LNCaP clone FGC (cell line): ENCODE measurements around the gene AFM.

ENCODE experiments used
- DNase-seq: peaks from one replicate; pipeline ENCODE4 v3.0.0-alpha.2; 2011; ENCODE audit warnings: low read depth
- H3K4me3 ChIP-seq: 2 replicates; pipeline ENCODE4 v1.5.1; 2011; ENCODE audit warnings: mild to moderate bottlenecking, low read depth, low read length, control low read depth
- TF ChIP-seq, protein P1 (sequence below): IDR thresholded peaks from 2 replicates; pipeline ENCODE4 v1.5.1; 2012; ENCODE audit warnings: mild to moderate bottlenecking; ENCODE audit not compliant: control insufficient read depth, insufficient read depth; ENCODE audit errors: extremely low read depth

AFM gene

GRCh38 chr4:73448448-73449203, 32.9 kb upstream of the AFM start:
- DNase-seq, result no peak
- TF ChIP-seq, protein P1, sequence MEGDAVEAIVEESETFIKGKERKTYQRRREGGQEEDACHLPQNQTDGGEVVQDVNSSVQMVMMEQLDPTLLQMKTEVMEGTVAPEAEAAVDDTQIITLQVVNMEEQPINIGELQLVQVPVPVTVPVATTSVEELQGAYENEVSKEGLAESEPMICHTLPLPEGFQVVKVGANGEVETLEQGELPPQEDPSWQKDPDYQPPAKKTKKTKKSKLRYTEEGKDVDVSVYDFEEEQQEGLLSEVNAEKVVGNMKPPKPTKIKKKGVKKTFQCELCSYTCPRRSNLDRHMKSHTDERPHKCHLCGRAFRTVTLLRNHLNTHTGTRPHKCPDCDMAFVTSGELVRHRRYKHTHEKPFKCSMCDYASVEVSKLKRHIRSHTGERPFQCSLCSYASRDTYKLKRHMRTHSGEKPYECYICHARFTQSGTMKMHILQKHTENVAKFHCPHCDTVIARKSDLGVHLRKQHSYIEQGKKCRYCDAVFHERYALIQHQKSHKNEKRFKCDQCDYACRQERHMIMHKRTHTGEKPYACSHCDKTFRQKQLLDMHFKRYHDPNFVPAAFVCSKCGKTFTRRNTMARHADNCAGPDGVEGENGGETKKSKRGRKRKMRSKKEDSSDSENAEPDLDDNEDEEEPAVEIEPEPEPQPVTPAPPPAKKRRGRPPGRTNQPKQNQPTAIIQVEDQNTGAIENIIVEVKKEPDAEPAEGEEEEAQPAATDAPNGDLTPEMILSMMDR, result no peak
- no peak overlapping the region for H3K4me3 ChIP-seq

DNA sequence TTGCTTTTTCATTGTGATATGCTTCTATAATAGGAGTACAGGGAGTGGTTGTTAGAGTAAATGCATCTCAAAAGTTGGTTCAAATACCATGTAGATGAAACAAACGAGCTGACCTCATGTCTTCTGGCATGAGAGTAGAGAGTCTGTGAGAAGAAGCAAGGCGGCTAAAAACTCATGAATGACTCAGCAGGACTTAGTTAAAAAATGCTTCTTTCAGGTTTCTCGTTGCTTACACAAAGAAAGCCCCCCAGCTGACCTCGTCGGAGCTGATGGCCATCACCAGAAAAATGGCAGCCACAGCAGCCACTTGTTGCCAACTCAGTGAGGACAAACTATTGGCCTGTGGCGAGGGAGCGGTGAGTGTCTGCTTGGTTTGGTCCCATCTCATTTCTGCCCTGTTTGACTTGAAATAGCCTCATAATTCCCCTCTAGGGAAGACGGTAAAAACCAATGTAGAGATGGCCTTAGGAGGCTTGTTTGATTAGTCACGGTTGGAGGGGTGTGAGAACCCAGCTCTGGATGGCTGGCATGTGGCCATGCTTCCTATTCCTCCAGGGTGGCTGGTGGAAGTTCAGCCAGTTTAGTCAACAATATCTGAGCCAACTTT, 31.0 kb upstream of the AFM start:
- no peak for DNase-seq
- TF ChIP-seq, protein P1, result no peak
- no peak overlapping the region for H3K4me3 ChIP-seq

- TF ChIP-seq, protein P1, result no peak
- DNase-seq, result no peak
- no peak overlapping the region for H3K4me3 ChIP-seq
Measured at GRCh38 chr4:73451404-73451803, 30.1 kb upstream of the AFM start.

- TF ChIP-seq, protein P1, result no peak
- no peak for DNase-seq
- H3K4me3 ChIP-seq, result no peak overlapping the region
Measured at GRCh38 chr4:73451981-73452747, 29.4 kb upstream of the AFM start.

DNA sequence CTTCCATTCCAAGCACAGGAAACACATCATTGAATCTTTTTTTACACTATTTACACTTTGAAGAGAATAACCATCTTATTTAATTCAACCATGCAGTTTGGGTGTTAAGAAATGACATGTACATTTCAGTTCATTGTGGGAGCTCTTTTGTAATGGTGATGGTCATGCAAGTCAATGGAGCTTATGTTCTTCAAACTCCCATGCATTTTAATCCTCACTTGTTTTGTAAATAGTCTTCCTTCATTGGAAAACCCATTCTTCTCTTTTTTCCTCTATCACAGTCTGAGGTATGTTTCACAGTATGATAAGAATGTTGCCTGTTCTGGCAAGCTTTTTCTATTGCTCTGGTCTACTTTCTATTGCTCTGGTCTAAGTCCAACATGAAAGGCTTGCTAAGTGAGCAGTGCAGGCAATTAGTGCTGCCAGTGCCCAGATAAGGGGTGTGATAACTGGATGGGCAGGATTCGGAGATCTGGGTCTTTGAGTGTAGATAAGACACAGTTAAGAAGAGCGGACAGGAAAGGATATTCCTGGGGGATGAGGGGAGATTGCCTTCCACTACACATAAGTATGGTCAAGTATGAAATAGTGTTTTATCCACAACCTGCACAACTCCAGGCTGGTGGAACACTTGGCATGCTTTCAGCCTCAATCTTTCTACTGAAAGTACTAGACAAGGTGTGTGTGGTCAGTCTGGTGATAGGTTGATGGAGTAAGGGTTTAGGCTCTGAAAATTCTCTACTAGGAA, 28.4 kb upstream of the AFM start:
- TF ChIP-seq, protein P1, result no peak
- no peak overlapping the region for H3K4me3 ChIP-seq
- no peak for DNase-seq

GRCh38 chr4:73453701-73454005, 27.9 kb upstream of the AFM start:
- DNase-seq, result no peak
- H3K4me3 ChIP-seq, result no peak overlapping the region

More at GRCh38 chr4:73453701-73454005, 27.9 kb upstream of the AFM start:
- TF ChIP-seq, protein P1, result no peak
